HEK293 (cell line): Measurements from ENCODE around the gene IPO9.

Source experiments
- CTCF ChIA-PET: fragments of 350-600 bp; formaldehyde crosslinking; extraction: SDS; loops from one replicate; lab custom pipeline; 2021; ENCODE audit warnings: antibody characterized with exemption; lab: Yijun Ruan, JAX
- POLR2A ChIA-PET: fragments of 300-600 bp; formaldehyde crosslinking; extraction: SDS; loops from one replicate; lab custom pipeline; 2020; ENCODE audit warnings: antibody characterized with exemption, inconsistent platforms; lab: Yijun Ruan, JAX
- H3K27ac ChIP-seq: fragments of 200-500 bp; sonication (Bioruptor generic); 2 replicates; pipeline ENCODE4 v1.5.1; 2014; ENCODE audit warnings: low read depth, low read length, control low read depth, inconsistent platforms; ENCODE audit errors: extremely low read depth
- H3K36me3 ChIP-seq, 2 experiments: fragments of 200-500 bp in 1 of 2; sonication (Bioruptor generic) in 1 of 2; 1 replicate in 1 of 2; 2 replicates in 1 of 2; pipeline ENCODE4 v1.5.1; 2014 to 2017; ENCODE audit warnings: inconsistent platforms in 2 of 2, low read length in 2 of 2; ENCODE audit not compliant: control insufficient read depth in 2 of 2, insufficient read depth in 1 of 2
- H3K4me1 ChIP-seq: fragments of 200-500 bp; sonication (Bioruptor generic); 2 replicates; pipeline ENCODE4 v1.5.1; 2014; ENCODE audit warnings: mild to moderate bottlenecking, low read length, inconsistent platforms; ENCODE audit not compliant: control insufficient read depth, insufficient read depth
- H3K4me3 ChIP-seq: 2 replicates; pipeline ENCODE4 v1.5.1; 2011; ENCODE audit warnings: low read depth, mild to moderate bottlenecking, control low read depth, low read length, moderate library complexity
- H3K9me3 ChIP-seq: fragments of 200-500 bp; sonication (Bioruptor generic); 2 replicates; pipeline ENCODE4 v1.5.1; 2014; ENCODE audit warnings: low read depth, low read length, inconsistent platforms; ENCODE audit not compliant: control insufficient read depth, insufficient read depth
- OSR2 ChIP-seq: fragments of 450-650 bp; formaldehyde crosslinking; IDR thresholded peaks from 2 replicates; pipeline ENCODE4 v1.5.1; 2016; ENCODE audit warnings: missing biosample characterization, missing genetic modification characterization
- SCRT2 ChIP-seq: fragments of 450-650 bp; formaldehyde crosslinking; IDR thresholded peaks from 2 replicates; pipeline ENCODE4 v1.5.1; 2016; ENCODE audit warnings: missing biosample characterization, missing genetic modification characterization
- SP3 ChIP-seq: fragments of 450-650 bp; formaldehyde crosslinking; IDR thresholded peaks from 2 replicates; pipeline ENCODE4 v1.5.1; 2016; ENCODE audit warnings: missing biosample characterization, missing genetic modification characterization
- ZBTB1 ChIP-seq: fragments of 450-650 bp; formaldehyde crosslinking; IDR thresholded peaks from 2 replicates; pipeline ENCODE4 v1.5.1; 2016; ENCODE audit warnings: missing biosample characterization, missing genetic modification characterization
- ZFHX2 ChIP-seq: fragments of 450-650 bp; formaldehyde crosslinking; conservative IDR thresholded peaks from 2 replicates; pipeline ENCODE4 v1.5.1; 2016; ENCODE audit warnings: missing biosample characterization, missing genetic modification characterization
- ZIC2 ChIP-seq: fragments of 450-650 bp; formaldehyde crosslinking; IDR thresholded peaks from 2 replicates; pipeline ENCODE4 v1.5.1; 2016; ENCODE audit warnings: missing biosample characterization, missing genetic modification characterization
- ZNF169 ChIP-seq: fragments of 450-650 bp; formaldehyde crosslinking; IDR thresholded peaks from 2 replicates; pipeline ENCODE4 v1.5.1; 2016; ENCODE audit warnings: missing biosample characterization, missing genetic modification characterization
- ZNF2 ChIP-seq: fragments of 450-650 bp; formaldehyde crosslinking; IDR thresholded peaks from 2 replicates; pipeline ENCODE4 v1.5.1; 2016; ENCODE audit warnings: missing biosample characterization, missing genetic modification characterization
- ZNF223 ChIP-seq: fragments of 450-650 bp; formaldehyde crosslinking; IDR thresholded peaks from 2 replicates; pipeline ENCODE4 v1.5.1; 2016; ENCODE audit warnings: missing biosample characterization, missing genetic modification characterization
- ZNF280D ChIP-seq: fragments of 450-650 bp; formaldehyde crosslinking; IDR thresholded peaks from 2 replicates; pipeline ENCODE4 v1.5.1; 2016; ENCODE audit warnings: missing biosample characterization, missing genetic modification characterization
- ZNF416 ChIP-seq: fragments of 450-650 bp; formaldehyde crosslinking; IDR thresholded peaks from 2 replicates; pipeline ENCODE4 v1.5.1; 2016; ENCODE audit warnings: missing biosample characterization, missing genetic modification characterization
- ZNF433 ChIP-seq: fragments of 450-650 bp; formaldehyde crosslinking; IDR thresholded peaks from 2 replicates; pipeline ENCODE4 v1.5.1; 2016; ENCODE audit warnings: missing biosample characterization, missing genetic modification characterization, low read depth
- ZNF449 ChIP-seq: fragments of 450-650 bp; formaldehyde crosslinking; IDR thresholded peaks from 2 replicates; pipeline ENCODE4 v1.5.1; 2017; ENCODE audit warnings: missing biosample characterization, mild to moderate bottlenecking, missing genetic modification characterization, moderate library complexity
- ZNF600 ChIP-seq: fragments of 450-650 bp; formaldehyde crosslinking; IDR thresholded peaks from 2 replicates; pipeline ENCODE4 v1.5.1; 2016; ENCODE audit warnings: missing biosample characterization, missing genetic modification characterization
- ZNF664 ChIP-seq: fragments of 450-650 bp; formaldehyde crosslinking; IDR thresholded peaks from 2 replicates; pipeline ENCODE4 v1.5.1; 2016; ENCODE audit warnings: missing biosample characterization, missing genetic modification characterization
- ZNF843 ChIP-seq: fragments of 450-650 bp; formaldehyde crosslinking; IDR thresholded peaks from 2 replicates; pipeline ENCODE4 v1.5.1; 2016; ENCODE audit warnings: missing biosample characterization, missing genetic modification characterization
- ZSCAN30 ChIP-seq: fragments of 450-650 bp; IDR thresholded peaks from 2 replicates; pipeline ENCODE4 v1.5.1; 2018; ENCODE audit warnings: missing biosample characterization, mild to moderate bottlenecking, missing genetic modification characterization, moderate library complexity
- ZSCAN4 ChIP-seq: fragments of 450-650 bp; formaldehyde crosslinking; IDR thresholded peaks from 2 replicates; pipeline ENCODE4 v1.5.1; 2017; ENCODE audit warnings: missing biosample characterization, missing genetic modification characterization
- TF ChIP-seq, protein P1 (sequence below): fragments of 450-650 bp; formaldehyde crosslinking; IDR thresholded peaks from 2 replicates; pipeline ENCODE4 v1.5.1; 2017; ENCODE audit warnings: missing biosample characterization, missing genetic modification characterization

Gene IPO9

GRCh38 chr1:201925301-201925567, 96.3 kb downstream of the IPO9 start:
- Histone ChIP-seq H3K4me3 (no peak overlapping the region), H3K27ac (no peak overlapping the region), H3K36me3 (no peaks in the 10 kb centered on the region), H3K4me1 (no peaks in the 10 kb centered on the region), H3K9me3 (no peaks in the 10 kb centered on the region)
- ChIA-PET POLR2A (interaction anchor here (1.2 kb wide), 1 partner anchor 21 kb away, joined by 4 read pairs; the partner anchor contains the start of gene LMOD1), CTCF (interaction anchor here (1.2 kb wide), 1 partner anchor 9 kb away, joined by 3 read pairs; no protein-coding TSS in a partner anchor)
- TF ChIP-seq ZFHX2 = no peak
- no peak for TF ChIP-seq ZNF664 (tag by site-specific recombination)
- no peak for TF ChIP-seq ZNF223 (tag by site-specific recombination)

DNA sequence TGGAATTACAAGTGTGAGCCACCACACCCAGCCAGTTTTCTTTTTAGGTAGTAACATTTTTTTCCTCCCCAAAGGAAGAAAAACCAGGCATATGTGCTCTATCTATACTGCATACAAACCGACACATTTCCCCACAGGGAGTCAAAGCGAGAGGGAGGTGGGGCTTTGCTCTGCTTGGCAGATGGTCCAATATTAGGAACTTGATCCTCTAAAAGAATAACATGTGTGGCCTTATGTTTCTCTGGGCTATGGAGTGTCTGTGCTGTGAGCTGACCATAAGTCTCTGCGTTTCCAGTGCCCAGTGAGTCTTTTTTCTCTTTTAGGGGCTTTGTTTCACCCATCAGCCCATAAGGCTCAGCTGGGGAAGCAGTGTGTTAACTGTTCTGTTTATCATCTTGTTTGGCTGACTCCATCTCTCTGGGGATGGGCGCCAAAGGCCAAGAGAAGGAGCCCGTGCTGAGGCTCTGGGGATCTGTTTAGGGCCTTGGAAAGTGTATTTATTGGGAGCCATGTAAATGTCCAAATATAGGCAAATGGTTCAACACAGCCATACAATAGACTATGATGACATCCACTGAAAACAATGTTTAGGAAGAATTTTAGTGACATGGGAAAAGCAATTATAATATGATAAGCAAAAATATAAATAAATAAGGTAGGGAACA, 97.2 kb downstream of the IPO9 start:
- Histone ChIP-seq H3K4me1 (no peaks in the 10 kb centered on the region), H3K27ac (no peak overlapping the region), H3K9me3 (no peaks in the 10 kb centered on the region), H3K36me3 (no peaks in the 10 kb centered on the region), H3K4me3 (no peak overlapping the region)
- ChIA-PET POLR2A (no interaction called here), CTCF (interaction anchor here (0.9 to 1.2 kb wide), 2 partner anchors 9 to 30 kb away, joined by 3 read pairs; no protein-coding TSS in a partner anchor)
- no peak for TF ChIP-seq ZNF416 (tag by site-specific recombination)
- TF ChIP-seq ZBTB1 (tag by site-specific recombination) = no peak
- TF ChIP-seq ZNF664 (tag by site-specific recombination) = no peak
- TF ChIP-seq ZIC2 (tag by site-specific recombination) = no peak
- no peak for TF ChIP-seq ZNF843 (tag by site-specific recombination)
- no peak for TF ChIP-seq OSR2 (tag by site-specific recombination)
- no peak for TF ChIP-seq ZNF280D (tag by site-specific recombination)
- TF ChIP-seq ZNF433 (tag by site-specific recombination) = no peak
- TF ChIP-seq ZSCAN30 = no peak
- no peak for TF ChIP-seq ZNF2 (tag by site-specific recombination)
- TF ChIP-seq, protein P1, sequence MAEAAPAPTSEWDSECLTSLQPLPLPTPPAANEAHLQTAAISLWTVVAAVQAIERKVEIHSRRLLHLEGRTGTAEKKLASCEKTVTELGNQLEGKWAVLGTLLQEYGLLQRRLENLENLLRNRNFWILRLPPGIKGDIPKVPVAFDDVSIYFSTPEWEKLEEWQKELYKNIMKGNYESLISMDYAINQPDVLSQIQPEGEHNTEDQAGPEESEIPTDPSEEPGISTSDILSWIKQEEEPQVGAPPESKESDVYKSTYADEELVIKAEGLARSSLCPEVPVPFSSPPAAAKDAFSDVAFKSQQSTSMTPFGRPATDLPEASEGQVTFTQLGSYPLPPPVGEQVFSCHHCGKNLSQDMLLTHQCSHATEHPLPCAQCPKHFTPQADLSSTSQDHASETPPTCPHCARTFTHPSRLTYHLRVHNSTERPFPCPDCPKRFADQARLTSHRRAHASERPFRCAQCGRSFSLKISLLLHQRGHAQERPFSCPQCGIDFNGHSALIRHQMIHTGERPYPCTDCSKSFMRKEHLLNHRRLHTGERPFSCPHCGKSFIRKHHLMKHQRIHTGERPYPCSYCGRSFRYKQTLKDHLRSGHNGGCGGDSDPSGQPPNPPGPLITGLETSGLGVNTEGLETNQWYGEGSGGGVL (tag by site-specific recombination) = no peak
- TF ChIP-seq ZNF449 (tag by site-specific recombination) = no peak

DNA sequence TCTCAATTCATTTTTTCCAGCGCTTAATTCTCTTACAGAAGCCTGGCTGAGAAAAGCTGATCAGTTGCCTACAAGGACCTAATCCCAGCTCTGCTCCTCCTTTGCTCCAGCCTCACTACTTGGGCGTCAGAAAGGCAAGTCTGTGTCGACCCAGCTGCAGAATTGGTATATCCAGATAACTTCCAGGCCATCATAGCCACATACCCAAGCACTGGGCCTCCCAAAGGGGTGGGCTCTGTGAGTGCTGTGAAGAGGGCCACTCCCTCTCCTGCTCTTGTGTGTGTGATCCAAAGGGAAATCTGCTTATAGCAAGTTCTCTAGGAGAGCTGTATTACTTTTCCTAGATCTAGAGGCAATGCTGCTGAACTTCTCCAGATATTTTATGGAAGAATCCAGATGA, 99.3 kb downstream of the IPO9 start:
- no peaks in the 10 kb centered on the region for H3K9me3 ChIP-seq
- no peak overlapping the region for H3K27ac ChIP-seq
- no peaks in the 10 kb centered on the region for H3K4me1 ChIP-seq
- no peaks in the 10 kb centered on the region for H3K36me3 ChIP-seq
- ChIA-PET POLR2A (no interaction called here), CTCF (interaction anchor here (0.6 to 1.0 kb wide), 2 partner anchors 29 to 1152 kb away, joined by 3 to 4 read pairs; no protein-coding TSS in a partner anchor)
- H3K4me3 ChIP-seq = no peak overlapping the region
- TF ChIP-seq SP3 (tag by site-specific recombination) (no peak), SCRT2 (tag by site-specific recombination) (no peak), ZNF169 (no peak), ZSCAN4 (tag by site-specific recombination) (no peak), ZNF600 (tag by site-specific recombination) (no peak), ZFHX2 (no peak), ZNF449 (tag by site-specific recombination) (no peak)
